ENCODE results near the gene COPZ2. TPM values are rescaled to one million over a fixed set of nuclear protein-coding genes. Genes with fewer than 3 reads are reported as not detected.
"Not testable (repeated sequence)": the region's sequence is repeated elsewhere in the genome, so short reads cannot be mapped to it uniquely, and the experiment has no call there.

COPZ2 gene
- total RNA-seq, 1 donor from 2014 or later: 4.0 TPM

DNA sequence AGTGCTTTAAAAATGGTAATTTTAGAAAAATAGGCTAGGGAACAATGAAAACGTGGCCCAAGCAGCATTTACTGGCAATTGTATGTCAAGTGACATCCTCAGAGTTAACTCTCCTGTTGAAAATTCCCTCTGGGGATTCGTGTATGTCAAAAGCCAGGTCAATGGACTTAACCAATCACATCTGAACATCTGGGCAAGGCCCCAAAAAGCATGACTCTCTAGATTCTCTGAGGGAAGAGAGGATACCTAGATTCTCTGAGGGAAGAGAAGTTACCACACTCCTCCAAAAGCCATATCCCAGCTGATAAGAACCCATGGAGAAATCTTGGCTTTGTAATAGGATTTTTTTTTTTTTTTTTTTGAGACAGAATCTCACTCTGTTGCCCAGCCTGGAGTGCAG is 34.1 kb upstream of the COPZ2 start:
- H3K9me3 Mint-ChIP-seq: no peaks in the 10 kb centered on the region
- peaks cover 15% of the 10 kb centered on the region for H3K4me1 Mint-ChIP-seq
- peaks cover 3% of the 10 kb centered on the region for H3K27me3 Mint-ChIP-seq (ENCODE audit: low read depth)
- no peak for DNase-seq (ENCODE audit: low read depth, low spot score)
- H3K4me3 Mint-ChIP-seq: no peak overlapping the region
- peaks cover 14% of the 10 kb centered on the region for H3K36me3 Mint-ChIP-seq (ENCODE audit: low read depth)
- TF ChIP-seq, protein P1, sequence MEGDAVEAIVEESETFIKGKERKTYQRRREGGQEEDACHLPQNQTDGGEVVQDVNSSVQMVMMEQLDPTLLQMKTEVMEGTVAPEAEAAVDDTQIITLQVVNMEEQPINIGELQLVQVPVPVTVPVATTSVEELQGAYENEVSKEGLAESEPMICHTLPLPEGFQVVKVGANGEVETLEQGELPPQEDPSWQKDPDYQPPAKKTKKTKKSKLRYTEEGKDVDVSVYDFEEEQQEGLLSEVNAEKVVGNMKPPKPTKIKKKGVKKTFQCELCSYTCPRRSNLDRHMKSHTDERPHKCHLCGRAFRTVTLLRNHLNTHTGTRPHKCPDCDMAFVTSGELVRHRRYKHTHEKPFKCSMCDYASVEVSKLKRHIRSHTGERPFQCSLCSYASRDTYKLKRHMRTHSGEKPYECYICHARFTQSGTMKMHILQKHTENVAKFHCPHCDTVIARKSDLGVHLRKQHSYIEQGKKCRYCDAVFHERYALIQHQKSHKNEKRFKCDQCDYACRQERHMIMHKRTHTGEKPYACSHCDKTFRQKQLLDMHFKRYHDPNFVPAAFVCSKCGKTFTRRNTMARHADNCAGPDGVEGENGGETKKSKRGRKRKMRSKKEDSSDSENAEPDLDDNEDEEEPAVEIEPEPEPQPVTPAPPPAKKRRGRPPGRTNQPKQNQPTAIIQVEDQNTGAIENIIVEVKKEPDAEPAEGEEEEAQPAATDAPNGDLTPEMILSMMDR (conservative IDR thresholded peaks at IDR 0.05): no peak
- H3K27ac Mint-ChIP-seq (ENCODE audit: unreplicated experiment): no peak overlapping the region

DNA sequence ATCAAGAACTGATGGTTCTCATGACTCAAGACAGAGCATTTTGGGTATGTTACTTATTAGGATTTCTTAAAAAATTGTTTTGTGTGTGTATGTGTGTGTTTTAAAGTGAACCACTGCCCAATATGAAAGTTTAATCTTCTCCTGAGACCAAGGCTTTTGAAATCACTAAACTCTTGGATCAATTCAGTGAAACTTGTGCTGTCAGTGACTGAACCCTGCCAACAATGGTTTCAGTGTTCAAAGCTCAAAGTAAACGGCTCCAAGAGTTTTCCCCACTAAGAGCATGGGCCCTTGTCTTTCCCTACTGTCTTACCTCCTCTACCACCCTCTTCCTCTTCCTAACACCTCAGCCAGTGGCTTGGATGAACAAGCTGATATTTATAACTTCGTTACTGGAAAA is 32.6 kb upstream of the COPZ2 start:
- no peak for DNase-seq (ENCODE audit: low read depth, low spot score)
- Mint-ChIP-seq H3K36me3 (ENCODE audit: low read depth) (peaks cover 14% of the 10 kb centered on the region), H3K27me3 (ENCODE audit: low read depth) (peaks cover 3% of the 10 kb centered on the region), H3K4me3 (no peak overlapping the region), H3K4me1 (peaks cover 18% of the 10 kb centered on the region), H3K9me3 (no peaks in the 10 kb centered on the region), H3K27ac (ENCODE audit: unreplicated experiment) (no peak overlapping the region)
- TF ChIP-seq, protein P1 (conservative IDR thresholded peaks at IDR 0.05): no peak

DNA sequence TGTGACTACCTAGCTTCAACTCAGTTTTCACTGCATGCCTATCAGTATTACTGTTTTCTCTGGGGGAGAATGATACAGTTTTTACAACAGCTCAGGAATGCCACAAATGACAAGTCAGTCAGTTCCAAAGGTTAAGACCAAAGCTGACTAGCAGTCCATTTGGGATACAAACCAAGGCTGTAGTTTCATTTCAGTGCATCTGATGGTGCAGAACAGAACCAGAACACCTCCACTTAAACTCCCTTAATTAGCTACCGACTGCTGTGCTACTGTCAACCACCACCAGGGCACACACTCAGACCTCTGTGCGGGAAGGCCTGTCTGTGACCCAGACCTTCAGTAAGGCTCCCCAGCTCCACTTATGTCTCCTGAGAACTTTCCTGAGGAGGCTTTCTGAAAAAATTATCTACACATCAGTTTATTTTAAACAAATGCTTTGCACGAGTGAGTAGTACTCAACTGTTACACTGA is 30.9 kb upstream of the COPZ2 start:
- Mint-ChIP-seq H3K4me3 (peak overlapping the region; percentile 27), H3K36me3 (ENCODE audit: low read depth) (peaks cover 9% of the 10 kb centered on the region), H3K4me1 (peaks cover 12% of the 10 kb centered on the region), H3K27ac (ENCODE audit: unreplicated experiment) (no peak overlapping the region), H3K27me3 (ENCODE audit: low read depth) (no peaks in the 10 kb centered on the region), H3K9me3 (no peaks in the 10 kb centered on the region)
- DNase-seq (ENCODE audit: low read depth, low spot score): no peak
- TF ChIP-seq, protein P1 (conservative IDR thresholded peaks at IDR 0.05): peak; percentile 57

DNA sequence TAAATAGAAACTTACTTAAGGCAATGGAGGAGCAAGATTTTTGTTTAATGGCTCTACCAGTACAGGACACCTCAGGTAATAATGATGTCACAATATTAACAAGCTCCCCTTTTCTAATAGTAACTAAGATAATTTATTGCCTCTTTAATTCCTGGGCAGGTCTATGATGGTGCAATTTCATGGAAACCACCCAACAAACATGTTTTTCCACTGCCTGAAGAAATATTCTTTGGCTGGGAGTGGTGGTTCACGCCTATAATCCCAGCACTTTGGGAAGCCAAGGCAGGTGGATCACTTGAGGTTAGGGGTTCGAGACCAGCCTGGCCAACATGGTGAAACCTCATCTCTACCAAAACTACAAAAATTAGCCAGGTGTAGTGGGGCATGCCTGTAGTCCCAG is 30.2 kb upstream of the COPZ2 start:
- not testable (repeated sequence) for H3K36me3 Mint-ChIP-seq (ENCODE audit: low read depth); H3K9me3 Mint-ChIP-seq; H3K27me3 Mint-ChIP-seq (ENCODE audit: low read depth); H3K27ac Mint-ChIP-seq (ENCODE audit: unreplicated experiment); DNase-seq (ENCODE audit: low read depth, low spot score); H3K4me3 Mint-ChIP-seq
- H3K4me1 Mint-ChIP-seq: peaks cover 12% of the 10 kb centered on the region

DNA sequence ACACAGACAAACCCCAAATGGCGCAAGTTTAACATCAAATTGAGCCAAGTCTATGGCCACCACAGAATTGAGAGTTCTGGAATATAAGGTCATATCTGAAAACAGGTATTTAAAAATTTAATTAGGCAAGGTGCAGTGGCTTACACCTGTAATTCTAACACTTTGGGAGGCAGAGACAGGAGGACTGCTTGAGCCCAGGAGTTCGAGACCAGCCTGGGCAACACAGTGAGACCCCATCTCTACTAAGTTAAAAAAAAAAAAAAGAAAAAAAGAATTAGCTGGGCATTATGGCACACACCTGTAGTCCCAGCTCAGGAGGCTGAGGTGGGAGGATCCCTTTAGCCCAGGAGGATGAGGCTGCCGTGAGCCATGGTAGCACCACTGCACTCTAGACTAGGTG is 29.6 kb upstream of the COPZ2 start:
- TF ChIP-seq, protein P1 (conservative IDR thresholded peaks at IDR 0.05): no peak
- H3K27ac Mint-ChIP-seq (ENCODE audit: unreplicated experiment): no peak overlapping the region
- peaks cover 12% of the 10 kb centered on the region for H3K4me1 Mint-ChIP-seq
- H3K36me3 Mint-ChIP-seq (ENCODE audit: low read depth): peaks cover 12% of the 10 kb centered on the region
- no peak overlapping the region for H3K4me3 Mint-ChIP-seq
- no peaks in the 10 kb centered on the region for H3K27me3 Mint-ChIP-seq (ENCODE audit: low read depth)
- no peaks in the 10 kb centered on the region for H3K9me3 Mint-ChIP-seq
- no peak for DNase-seq (ENCODE audit: low read depth, low spot score)

DNA sequence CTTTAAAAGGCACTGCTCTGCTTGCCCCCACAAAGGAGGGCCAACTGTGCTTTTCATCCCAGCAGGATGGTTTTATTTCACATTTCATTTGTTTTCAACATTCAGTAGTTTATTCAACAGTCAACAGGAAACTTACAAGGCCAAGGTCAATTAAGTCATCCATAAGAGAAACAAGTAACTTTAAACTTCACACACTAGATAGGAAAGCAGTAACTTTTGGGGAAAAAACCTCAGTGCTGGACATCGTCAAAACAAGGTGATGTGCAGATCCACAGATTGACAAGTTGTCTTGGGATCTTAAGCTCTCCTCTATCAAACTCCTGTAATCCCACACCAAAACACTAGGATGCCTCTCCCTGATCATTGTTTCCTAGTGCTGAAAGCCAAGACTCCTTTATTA is 29.1 kb upstream of the COPZ2 start:
- H3K36me3 Mint-ChIP-seq (ENCODE audit: low read depth): peaks cover 12% of the 10 kb centered on the region
- H3K4me1 Mint-ChIP-seq: peaks cover 12% of the 10 kb centered on the region
- TF ChIP-seq, protein P1 (conservative IDR thresholded peaks at IDR 0.05): no peak
- H3K9me3 Mint-ChIP-seq: no peaks in the 10 kb centered on the region
- H3K27me3 Mint-ChIP-seq (ENCODE audit: low read depth): no peaks in the 10 kb centered on the region
- no peak for DNase-seq (ENCODE audit: low read depth, low spot score)
- H3K4me3 Mint-ChIP-seq: no peak overlapping the region
- H3K27ac Mint-ChIP-seq (ENCODE audit: unreplicated experiment): no peak overlapping the region
